ENCODE results near the gene ATP5F1D. TPM values are rescaled to one million over a fixed set of nuclear protein-coding genes. Genes with fewer than 3 reads are reported as not detected.

Gene ATP5F1D
- total and polyA plus RNA-seq, 2 of the 8 experiments (the other 6 are each of a cell fraction or from before 2014, with no cell fraction given): 174 to 249 TPM

DNA sequence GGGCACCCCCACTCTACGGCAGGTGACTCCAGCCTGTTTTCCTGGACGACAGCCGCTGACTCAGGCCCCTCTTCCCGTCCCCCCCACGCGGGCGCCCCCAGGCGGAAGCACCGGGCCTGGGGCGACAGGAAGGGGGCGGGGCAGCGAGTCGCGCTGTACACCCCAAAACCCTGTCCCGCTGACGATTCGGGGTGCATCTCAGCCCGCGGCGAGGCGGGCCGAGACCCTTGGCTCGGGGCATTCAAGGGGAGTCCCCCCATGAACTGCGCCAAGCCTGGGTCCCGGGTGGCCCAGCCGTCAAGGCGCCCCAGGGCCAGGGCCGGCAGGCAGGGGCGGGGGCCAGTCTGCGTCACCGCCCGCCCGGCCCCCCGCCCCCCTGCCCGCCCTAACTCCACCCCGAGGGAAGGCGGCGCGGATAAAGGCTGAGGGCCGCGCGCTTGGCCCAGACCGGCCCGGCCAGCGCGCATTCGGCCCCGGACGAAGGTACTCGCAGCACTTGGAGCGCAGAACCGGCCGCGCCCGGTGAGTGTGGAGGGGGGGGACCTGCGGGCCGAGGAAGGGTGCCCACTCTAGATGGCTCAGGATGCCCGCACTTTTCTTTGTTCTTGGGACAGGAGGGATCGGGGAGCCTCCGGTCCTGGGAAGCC lies 6.7 kb downstream of the ATP5F1D start, which contains the start of gene MIDN (continued):
- peak; percentile 58 for TF ChIP-seq KDM4A (IDR thresholded peaks at IDR 0.05; ENCODE audit: low read depth, low read length, severe bottlenecking)
- TF ChIP-seq BACH1 (IDR thresholded peaks at IDR 0.05; ENCODE audit: low read length): 0 out of 2 replicates have a peak, but pooled peaks have one; percentile 12
- TF ChIP-seq RAD21 (IDR thresholded peaks at IDR 0.05 in 1 of 2, conservative IDR thresholded peaks at IDR 0.05 in 1 of 2; ENCODE audit: low read depth in 2 of 2, low read length in 2 of 2): no peak
- TF ChIP-seq, protein P1, sequence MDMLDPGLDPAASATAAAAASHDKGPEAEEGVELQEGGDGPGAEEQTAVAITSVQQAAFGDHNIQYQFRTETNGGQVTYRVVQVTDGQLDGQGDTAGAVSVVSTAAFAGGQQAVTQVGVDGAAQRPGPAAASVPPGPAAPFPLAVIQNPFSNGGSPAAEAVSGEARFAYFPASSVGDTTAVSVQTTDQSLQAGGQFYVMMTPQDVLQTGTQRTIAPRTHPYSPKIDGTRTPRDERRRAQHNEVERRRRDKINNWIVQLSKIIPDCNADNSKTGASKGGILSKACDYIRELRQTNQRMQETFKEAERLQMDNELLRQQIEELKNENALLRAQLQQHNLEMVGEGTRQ (IDR thresholded peaks at IDR 0.05; ENCODE audit: low read length): no peak
- TF ChIP-seq, protein P2, sequence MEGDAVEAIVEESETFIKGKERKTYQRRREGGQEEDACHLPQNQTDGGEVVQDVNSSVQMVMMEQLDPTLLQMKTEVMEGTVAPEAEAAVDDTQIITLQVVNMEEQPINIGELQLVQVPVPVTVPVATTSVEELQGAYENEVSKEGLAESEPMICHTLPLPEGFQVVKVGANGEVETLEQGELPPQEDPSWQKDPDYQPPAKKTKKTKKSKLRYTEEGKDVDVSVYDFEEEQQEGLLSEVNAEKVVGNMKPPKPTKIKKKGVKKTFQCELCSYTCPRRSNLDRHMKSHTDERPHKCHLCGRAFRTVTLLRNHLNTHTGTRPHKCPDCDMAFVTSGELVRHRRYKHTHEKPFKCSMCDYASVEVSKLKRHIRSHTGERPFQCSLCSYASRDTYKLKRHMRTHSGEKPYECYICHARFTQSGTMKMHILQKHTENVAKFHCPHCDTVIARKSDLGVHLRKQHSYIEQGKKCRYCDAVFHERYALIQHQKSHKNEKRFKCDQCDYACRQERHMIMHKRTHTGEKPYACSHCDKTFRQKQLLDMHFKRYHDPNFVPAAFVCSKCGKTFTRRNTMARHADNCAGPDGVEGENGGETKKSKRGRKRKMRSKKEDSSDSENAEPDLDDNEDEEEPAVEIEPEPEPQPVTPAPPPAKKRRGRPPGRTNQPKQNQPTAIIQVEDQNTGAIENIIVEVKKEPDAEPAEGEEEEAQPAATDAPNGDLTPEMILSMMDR (IDR thresholded peaks at IDR 0.05; ENCODE audit: control extremely low read depth in 1 of 3, insufficient read depth in 1 of 3, low read depth in 1 of 3, low read length in 3 of 3): peak; percentile 39 to 43 (median 43)
- TF ChIP-seq NRF1 (IDR thresholded peaks at IDR 0.05; ENCODE audit: low read depth, low read length): no peak
- peak in 1 of 2 experiments; percentile 89; a peak in 2 of 3 replicates for TF ChIP-seq POLR2A (IDR thresholded peaks at IDR 0.05; ENCODE audit: control extremely low read depth in 1 of 2, low read depth in 2 of 2, low read length in 2 of 2)
- no peak for TF ChIP-seq TCF12 (IDR thresholded peaks at IDR 0.05; ENCODE audit: low read depth, low read length)
- no peak for TF ChIP-seq CHD1 (IDR thresholded peaks at IDR 0.05; ENCODE audit: low read depth, low read length)
- peak; percentile 77 for TF ChIP-seq TAF1 (IDR thresholded peaks at IDR 0.05; ENCODE audit: low read depth, low read length)
- TF ChIP-seq, protein P3, sequence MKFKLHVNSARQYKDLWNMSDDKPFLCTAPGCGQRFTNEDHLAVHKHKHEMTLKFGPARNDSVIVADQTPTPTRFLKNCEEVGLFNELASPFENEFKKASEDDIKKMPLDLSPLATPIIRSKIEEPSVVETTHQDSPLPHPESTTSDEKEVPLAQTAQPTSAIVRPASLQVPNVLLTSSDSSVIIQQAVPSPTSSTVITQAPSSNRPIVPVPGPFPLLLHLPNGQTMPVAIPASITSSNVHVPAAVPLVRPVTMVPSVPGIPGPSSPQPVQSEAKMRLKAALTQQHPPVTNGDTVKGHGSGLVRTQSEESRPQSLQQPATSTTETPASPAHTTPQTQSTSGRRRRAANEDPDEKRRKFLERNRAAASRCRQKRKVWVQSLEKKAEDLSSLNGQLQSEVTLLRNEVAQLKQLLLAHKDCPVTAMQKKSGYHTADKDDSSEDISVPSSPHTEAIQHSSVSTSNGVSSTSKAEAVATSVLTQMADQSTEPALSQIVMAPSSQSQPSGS (IDR thresholded peaks at IDR 0.05; ENCODE audit: low read length): no peak
- 0 out of 4 replicates have a peak, but pooled peaks have one; percentile 18 to 34 for TF ChIP-seq HDAC2 (IDR thresholded peaks at IDR 0.05; ENCODE audit: borderline replicate concordance in 1 of 2, low read depth in 2 of 2, low read length in 2 of 2)
- TF ChIP-seq SAP30 (IDR thresholded peaks at IDR 0.05; ENCODE audit: insufficient read depth, insufficient replicate concordance, low read length): no peak
- TF ChIP-seq SIN3A (conservative IDR thresholded peaks at IDR 0.05 in 1 of 2, IDR thresholded peaks at IDR 0.05 in 1 of 2; ENCODE audit: low read depth in 1 of 2, low read length in 2 of 2): peak in 1 of 2 experiments; percentile 11; a peak in 1 of 4 replicates
- TF ChIP-seq YY1 (IDR thresholded peaks at IDR 0.05; ENCODE audit: low read depth, low read length): no peak
- no peak for TF ChIP-seq GTF2F1 (IDR thresholded peaks at IDR 0.05; ENCODE audit: borderline replicate concordance, low read depth, low read length)
- TF ChIP-seq PHF8 (conservative IDR thresholded peaks at IDR 0.05; ENCODE audit: low read depth, low read length): peak; percentile 97

All from H1 (cell line).